GM23248 (cell line): ENCODE measurements around the gene C1orf52. TPM values are rescaled to one million over a fixed set of nuclear protein-coding genes. Genes with fewer than 3 reads are reported as not detected.

Experiments used
- DNase-seq: peaks from one replicate; pipeline ENCODE4 v3.0.0-alpha.2; 2015
- H2AFZ ChIP-seq: fragments of 200-600 bp; sonication (generic); 2 replicates; pipeline ENCODE4 v1.6.1; 2016; ENCODE audit warnings: antibody characterized with exemption
- H3F3A ChIP-seq: fragments of 200-600 bp; sonication (generic); 2 replicates; pipeline ENCODE4 v1.6.1; 2016; ENCODE audit warnings: mild to moderate bottlenecking, antibody characterized with exemption, mixed run types; ENCODE audit not compliant: insufficient read depth
- H3K27ac ChIP-seq: fragments of 200-600 bp; sonication (generic); 2 replicates; pipeline ENCODE4 v1.5.1; 2016; ENCODE audit warnings: mild to moderate bottlenecking
- H3K27me3 ChIP-seq: fragments of 200-600 bp; sonication (generic); replicated peaks from 2 replicates; pipeline ENCODE4 v1.6.1; 2016; ENCODE audit warnings: mild to moderate bottlenecking; ENCODE audit not compliant: insufficient read depth
- H3K36me3 ChIP-seq: fragments of 200-600 bp; sonication (generic); 2 replicates; pipeline ENCODE4 v1.6.1; 2016; ENCODE audit warnings: low read depth, mild to moderate bottlenecking
- H3K4me1 ChIP-seq: fragments of 200-600 bp; sonication (generic); 2 replicates; pipeline ENCODE4 v1.6.1; 2016; ENCODE audit warnings: mild to moderate bottlenecking; ENCODE audit not compliant: insufficient read depth
- H3K4me2 ChIP-seq: fragments of 200-600 bp; sonication (generic); one replicate; pipeline ENCODE4 v1.6.1; 2016; ENCODE audit warnings: mild to moderate bottlenecking; ENCODE audit not compliant: unreplicated experiment
- H3K4me3 ChIP-seq: fragments of 200-600 bp; sonication (generic); 2 replicates; pipeline ENCODE4 v1.5.1; 2016; ENCODE audit warnings: mild to moderate bottlenecking
- H3K79me2 ChIP-seq: fragments of 200-600 bp; sonication (generic); 2 replicates; pipeline ENCODE4 v1.6.1; 2016; ENCODE audit warnings: mild to moderate bottlenecking; ENCODE audit not compliant: insufficient read depth
- H3K9ac ChIP-seq: fragments of 200-600 bp; sonication (generic); 2 replicates; pipeline ENCODE4 v1.6.1; 2016; ENCODE audit warnings: mild to moderate bottlenecking
- H3K9me2 ChIP-seq: fragments of 200-600 bp; sonication (generic); 2 replicates; pipeline ENCODE4 v1.6.1; 2016; ENCODE audit warnings: mixed run types, mild to moderate bottlenecking, moderate library complexity; ENCODE audit not compliant: insufficient read depth
- H3K9me3 ChIP-seq: fragments of 200-600 bp; sonication (generic); one replicate; pipeline ENCODE4 v1.6.1; 2017; ENCODE audit warnings: low read depth
- H4K20me1 ChIP-seq: fragments of 200-600 bp; sonication (generic); 2 replicates; pipeline ENCODE4 v1.6.0; 2016; ENCODE audit not compliant: insufficient read depth
- EZH2 ChIP-seq: fragments of 200-600 bp; sonication (generic); IDR thresholded peaks from 2 replicates; pipeline ENCODE4 v1.6.1; 2018; ENCODE audit warnings: antibody characterized with exemption, mild to moderate bottlenecking; ENCODE audit not compliant: insufficient read depth, poor library complexity, severe bottlenecking
- EZH2phosphoT487 ChIP-seq: fragments of 200-600 bp; sonication (generic); IDR thresholded peaks from 2 replicates; pipeline ENCODE4 v1.6.1; 2018; ENCODE audit warnings: antibody characterized with exemption, moderate library complexity, mild to moderate bottlenecking, low read depth; ENCODE audit not compliant: insufficient read depth
- WGBS, 2 experiments: methylation state at CpG; one replicate each; pipeline ENCODE4 v1.1.6; 2015 to 2017; ENCODE audit warnings: low lambda C conversion rate in 2 of 2, low coverage in 1 of 2; ENCODE audit errors: missing lambda C conversion rate in 2 of 2; 5-methylcytosine and 5-hydroxymethylcytosine counted together
- in situ Hi-C: fragments of 300-500 bp; cut with MboI; formaldehyde crosslinking; loops from 2 replicates; pipeline ENCODE4 v1.15.0; 2020
- polyA plus RNA-seq: library from polyadenylated mRNA; unstranded; fragments of >200 nt; fragmentation: Nextera tagmentation; extraction: Ambion mirVana; gene quantifications from 2 replicates; pipeline ENCODE4 v1.2.1, GENCODE V29; 2016
- total RNA-seq: library from RNA; depleted of rRNA; stranded (reverse); fragments of >200 nt; shearing (Covaris generic); gene quantifications from 2 replicates; pipeline ENCODE4 v1.2.3, GENCODE V29; 2014

C1orf52 gene
- total and polyA plus RNA-seq, 2 experiments from 2014 or later = 26.7 to 72.4 TPM

- H2AFZ ChIP-seq = no peak overlapping the region
- H3K79me2 ChIP-seq = no peaks in the 10 kb centered on the region
- peak overlapping the region; percentile 58; the same call in 1 of the 2 replicates for H3K27ac ChIP-seq
- H3K9ac ChIP-seq = no peak overlapping the region
- H3K4me1 ChIP-seq = peaks cover 33% of the 10 kb centered on the region
- no peak for TF ChIP-seq EZH2
- no peak for TF ChIP-seq EZH2phosphoT487
- H3K9me3 ChIP-seq = no peaks in the 10 kb centered on the region
- H3K4me3 ChIP-seq = no peak overlapping the region
- DNase-seq = no peak
- in situ Hi-C loops = no loop called here
- H3F3A ChIP-seq = peaks cover 28% of the 10 kb centered on the region
- H3K9me2 ChIP-seq = no peaks in the 10 kb centered on the region
- H4K20me1 ChIP-seq = no peaks in the 10 kb centered on the region
- peak overlapping the region; percentile 29 for H3K4me2 ChIP-seq
- no peaks in the 10 kb centered on the region for H3K36me3 ChIP-seq
- H3K27me3 ChIP-seq = no peaks in the 10 kb centered on the region
- 94 to 98% methylated on average over 4 of the region's 4 CpGs for WGBS, 2 experiments
These were observed 30.4 kb upstream of the C1orf52 start for GRCh38 chr1:85289848-85290335.

DNA sequence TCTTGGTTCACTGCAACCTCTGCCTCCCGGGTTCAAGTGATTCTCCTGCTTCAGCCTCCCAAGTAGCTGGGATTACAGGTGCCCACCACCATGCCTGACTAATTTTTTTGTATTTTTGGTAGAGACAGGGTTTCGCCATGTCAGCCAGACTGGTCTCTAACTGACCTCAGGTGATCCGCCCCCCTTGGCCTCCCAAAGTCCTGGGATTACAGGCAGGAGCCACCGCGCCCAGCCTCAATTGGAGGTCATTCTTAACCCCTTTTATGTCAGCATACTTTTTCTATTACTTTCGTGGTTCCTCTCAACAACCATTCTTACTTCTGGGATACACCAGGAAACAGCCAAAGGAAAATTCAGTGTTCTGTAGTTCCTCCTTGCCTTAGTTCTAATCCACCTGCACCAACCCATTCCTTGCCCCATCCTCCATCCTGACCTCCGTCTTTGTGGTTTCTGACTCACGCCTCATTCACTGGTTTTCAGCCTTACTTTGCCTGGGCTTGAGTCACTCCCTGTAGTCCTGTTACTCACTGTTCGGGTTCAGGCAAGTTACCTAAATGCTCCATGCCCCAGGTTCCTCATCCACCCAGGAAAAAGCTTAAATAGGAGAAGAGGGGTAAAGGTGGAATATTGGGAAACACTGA, 29.9 kb upstream of the C1orf52 start:
- no peaks in the 10 kb centered on the region for H3K36me3 ChIP-seq
- no peaks in the 10 kb centered on the region for H4K20me1 ChIP-seq
- H3K4me1 ChIP-seq = peaks cover 31% of the 10 kb centered on the region
- H3K9me2 ChIP-seq = no peaks in the 10 kb centered on the region
- WGBS, 2 experiments = 53 to 57% methylated on average over 9 of the region's 9 CpGs
- H2AFZ ChIP-seq = no peak overlapping the region
- H3F3A ChIP-seq = peaks cover 28% of the 10 kb centered on the region
- H3K9me3 ChIP-seq = no peaks in the 10 kb centered on the region
- H3K4me3 ChIP-seq = no peak overlapping the region
- TF ChIP-seq EZH2phosphoT487 (no peak), EZH2 (no peak)
- in situ Hi-C loops = no loop called here
- H3K4me2 ChIP-seq = peak overlapping the region; percentile 29
- no peaks in the 10 kb centered on the region for H3K27me3 ChIP-seq
- DNase-seq = peak; percentile 97
- no peaks in the 10 kb centered on the region for H3K79me2 ChIP-seq
- H3K27ac ChIP-seq = peak overlapping the region; percentile 58; the same call in 1 of the 2 replicates
- no peak overlapping the region for H3K9ac ChIP-seq

- no peak overlapping the region for H3K27ac ChIP-seq
- H3K4me2 ChIP-seq = no peak overlapping the region
- peaks cover 6% of the 10 kb centered on the region for H3F3A ChIP-seq
- H3K4me3 ChIP-seq = no peak overlapping the region
- H3K36me3 ChIP-seq = no peaks in the 10 kb centered on the region
- TF ChIP-seq EZH2 = no peak
- in situ Hi-C loops = no loop called here
- H3K9ac ChIP-seq = no peak overlapping the region
- H3K4me1 ChIP-seq = peaks cover 6% of the 10 kb centered on the region
- no peaks in the 10 kb centered on the region for H4K20me1 ChIP-seq
- WGBS, 2 experiments = 86 to 100% methylated on average over 1 to 2 of the region's 2 CpGs
- no peaks in the 10 kb centered on the region for H3K27me3 ChIP-seq
- H3K9me2 ChIP-seq = no peaks in the 10 kb centered on the region
- no peaks in the 10 kb centered on the region for H3K9me3 ChIP-seq
- no peaks in the 10 kb centered on the region for H3K79me2 ChIP-seq
- no peak for DNase-seq
- H2AFZ ChIP-seq = no peak overlapping the region
These were observed 24.7 kb upstream of the C1orf52 start for GRCh38 chr1:85284202-85284601.

DNA sequence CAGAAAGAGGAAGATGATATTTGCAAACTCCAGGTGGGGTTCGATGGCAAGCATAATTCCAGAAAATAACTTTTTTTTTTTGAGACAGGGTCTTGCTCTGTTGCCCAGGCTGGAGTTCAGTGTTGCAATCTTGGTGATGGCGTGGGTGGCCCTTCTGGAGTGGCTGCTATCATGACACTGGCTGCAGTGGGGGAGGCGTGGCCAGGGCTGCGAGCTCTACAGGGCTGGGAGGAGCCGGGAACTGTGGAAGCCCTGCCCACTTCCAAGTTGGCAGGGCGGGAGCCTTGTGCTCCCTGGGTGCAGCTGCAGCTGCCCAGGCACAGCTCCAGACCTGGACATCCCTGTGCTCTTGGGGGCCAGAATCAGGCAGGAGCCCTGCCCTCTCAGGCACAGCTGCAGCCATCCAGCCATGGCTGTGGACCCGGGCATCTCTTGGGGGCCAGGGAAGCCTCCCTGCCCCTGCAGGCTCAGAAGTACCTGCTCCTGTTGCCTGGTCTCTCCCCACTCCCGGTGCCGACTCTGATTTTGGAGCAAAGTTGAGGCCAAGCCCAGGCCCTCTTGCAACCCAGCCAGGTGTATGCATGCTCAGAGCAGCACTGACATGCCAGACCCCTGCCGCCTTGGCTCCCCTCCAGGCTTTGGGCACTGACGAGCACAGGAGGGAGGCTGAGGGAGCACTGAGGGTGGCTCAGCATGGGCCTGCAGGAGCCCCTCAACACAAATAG, 24.2 kb upstream of the C1orf52 start:
- Histone ChIP-seq H4K20me1 (no peaks in the 10 kb centered on the region), H3K27me3 (no peaks in the 10 kb centered on the region), H3K9ac (no peak overlapping the region), H3F3A (peaks cover 11% of the 10 kb centered on the region), H3K9me3 (no peaks in the 10 kb centered on the region), H3K79me2 (no peaks in the 10 kb centered on the region), H3K36me3 (no peaks in the 10 kb centered on the region), H3K4me3 (no peak overlapping the region), H2AFZ (no peak overlapping the region), H3K27ac (no peak overlapping the region), H3K9me2 (no peaks in the 10 kb centered on the region), H3K4me2 (no peak overlapping the region), H3K4me1 (peaks cover 8% of the 10 kb centered on the region)
- no peak for TF ChIP-seq EZH2phosphoT487
- no peak for TF ChIP-seq EZH2
- no peak for DNase-seq
- in situ Hi-C loops = no loop called here
- WGBS, 2 experiments = 75% methylated on average over 10 of the region's 11 CpGs
